ENCODE data around the gene NF2.

The NF2 gene

GRCh38 chr22:29607426-29607825 is 4.0 kb downstream of the NF2 start:
- peaks cover 33% of the 10 kb centered on the region for H3K36me3 ChIP-seq (ENCODE audit: control insufficient read depth, low read length)
- H3K27me3 ChIP-seq (ENCODE audit: control insufficient read depth, low read length) = no peaks in the 10 kb centered on the region
- peaks cover 8% of the 10 kb centered on the region for H3K4me1 ChIP-seq (ENCODE audit: control insufficient read depth, low read length)
- H3K4me3 ChIP-seq (ENCODE audit: low read length) = no peak overlapping the region
- TF ChIP-seq CTCF (IDR thresholded peaks at IDR 0.05; ENCODE audit: low read depth, low read length, poor library complexity, severe bottlenecking) (no peak), EZH2phosphoT487 (IDR thresholded peaks at IDR 0.05; ENCODE audit: borderline replicate concordance, low read length) (no peak)
- H3K79me2 ChIP-seq (ENCODE audit: control insufficient read depth, low read length) = peaks cover 86% of the 10 kb centered on the region
- no peaks in the 10 kb centered on the region for H3F3A ChIP-seq (ENCODE audit: control insufficient read depth, insufficient read depth)
- H3K27ac ChIP-seq (ENCODE audit: low read depth, low read length) = no peak overlapping the region
- H3K9me2 ChIP-seq (replicated peaks; ENCODE audit: control insufficient read depth, low read length) = no peaks in the 10 kb centered on the region
- peaks cover 3% of the 10 kb centered on the region; the same call in 1 of the 2 replicates for H3K9me3 ChIP-seq (ENCODE audit: control insufficient read depth, insufficient read depth, low read length)
- H3K4me2 ChIP-seq (ENCODE audit: low read length) = no peak overlapping the region
- no peaks in the 10 kb centered on the region for H4K20me1 ChIP-seq (ENCODE audit: control insufficient read depth, insufficient read depth, low read depth, low read length)

GRCh38 chr22:29609139-29609538 is 5.7 kb downstream of the NF2 start:
- H3K4me1 ChIP-seq (ENCODE audit: control insufficient read depth, low read length) = peaks cover 6% of the 10 kb centered on the region
- H3K36me3 ChIP-seq (ENCODE audit: control insufficient read depth, low read length) = peaks cover 28% of the 10 kb centered on the region
- H3K27ac ChIP-seq (ENCODE audit: low read depth, low read length) = no peak overlapping the region
- no peaks in the 10 kb centered on the region for H3F3A ChIP-seq (ENCODE audit: control insufficient read depth, insufficient read depth)
- H3K4me2 ChIP-seq (ENCODE audit: low read length) = no peak overlapping the region
- peaks cover 3% of the 10 kb centered on the region; the same call in 1 of the 2 replicates for H3K9me3 ChIP-seq (ENCODE audit: control insufficient read depth, insufficient read depth, low read length)
- H3K27me3 ChIP-seq (ENCODE audit: control insufficient read depth, low read length) = no peaks in the 10 kb centered on the region
- H3K4me3 ChIP-seq (ENCODE audit: low read length) = no peak overlapping the region
- TF ChIP-seq EZH2phosphoT487 (IDR thresholded peaks at IDR 0.05; ENCODE audit: borderline replicate concordance, low read length) (no peak), CTCF (IDR thresholded peaks at IDR 0.05; ENCODE audit: low read depth, low read length, poor library complexity, severe bottlenecking) (no peak)
- H4K20me1 ChIP-seq (ENCODE audit: control insufficient read depth, insufficient read depth, low read depth, low read length) = no peaks in the 10 kb centered on the region
- peaks cover 94% of the 10 kb centered on the region for H3K79me2 ChIP-seq (ENCODE audit: control insufficient read depth, low read length)
- no peaks in the 10 kb centered on the region for H3K9me2 ChIP-seq (replicated peaks; ENCODE audit: control insufficient read depth, low read length)

GRCh38 chr22:29610780-29611179 is 7.3 kb downstream of the NF2 start:
- H3K27ac ChIP-seq (ENCODE audit: low read depth, low read length) = no peak overlapping the region
- H3K9me2 ChIP-seq (replicated peaks; ENCODE audit: control insufficient read depth, low read length) = no peaks in the 10 kb centered on the region
- H3K4me1 ChIP-seq (ENCODE audit: control insufficient read depth, low read length) = 0 out of 2 replicates have a peak, but pooled peaks cover 3% of the 10 kb centered on the region
- no peak for TF ChIP-seq CTCF (IDR thresholded peaks at IDR 0.05; ENCODE audit: low read depth, low read length, poor library complexity, severe bottlenecking)
- TF ChIP-seq EZH2phosphoT487 (IDR thresholded peaks at IDR 0.05; ENCODE audit: borderline replicate concordance, low read length) = no peak
- no peak overlapping the region for H3K4me3 ChIP-seq (ENCODE audit: low read length)
- no peaks in the 10 kb centered on the region for H4K20me1 ChIP-seq (ENCODE audit: control insufficient read depth, insufficient read depth, low read depth, low read length)
- H3K79me2 ChIP-seq (ENCODE audit: control insufficient read depth, low read length) = peaks cover 88% of the 10 kb centered on the region
- H3K27me3 ChIP-seq (ENCODE audit: control insufficient read depth, low read length) = no peaks in the 10 kb centered on the region
- peaks cover 3% of the 10 kb centered on the region; the same call in 1 of the 2 replicates for H3K9me3 ChIP-seq (ENCODE audit: control insufficient read depth, insufficient read depth, low read length)
- H3K36me3 ChIP-seq (ENCODE audit: control insufficient read depth, low read length) = peaks cover 21% of the 10 kb centered on the region
- no peaks in the 10 kb centered on the region for H3F3A ChIP-seq (ENCODE audit: control insufficient read depth, insufficient read depth)
- no peak overlapping the region for H3K4me2 ChIP-seq (ENCODE audit: low read length)
